HEK293 (cell line): ENCODE data around the gene ZCCHC24.

Experiments
- CTCF ChIA-PET: fragments of 350-600 bp; formaldehyde crosslinking; extraction: SDS; loops from one replicate; lab custom pipeline; 2021; ENCODE audit warnings: antibody characterized with exemption; lab: Yijun Ruan, JAX
- POLR2A ChIA-PET: fragments of 300-600 bp; formaldehyde crosslinking; extraction: SDS; loops from one replicate; lab custom pipeline; 2020; ENCODE audit warnings: antibody characterized with exemption, inconsistent platforms; lab: Yijun Ruan, JAX
- H3K27ac ChIP-seq: fragments of 200-500 bp; sonication (Bioruptor generic); 2 replicates; pipeline ENCODE4 v1.5.1; 2014; ENCODE audit warnings: low read depth, low read length, control low read depth, inconsistent platforms; ENCODE audit errors: extremely low read depth
- H3K36me3 ChIP-seq, 2 experiments: fragments of 200-500 bp in 1 of 2; sonication (Bioruptor generic) in 1 of 2; 1 replicate in 1 of 2; 2 replicates in 1 of 2; pipeline ENCODE4 v1.5.1; 2014 to 2017; ENCODE audit warnings: inconsistent platforms in 2 of 2, low read length in 2 of 2; ENCODE audit not compliant: control insufficient read depth in 2 of 2, insufficient read depth in 1 of 2
- H3K4me1 ChIP-seq: fragments of 200-500 bp; sonication (Bioruptor generic); 2 replicates; pipeline ENCODE4 v1.5.1; 2014; ENCODE audit warnings: mild to moderate bottlenecking, low read length, inconsistent platforms; ENCODE audit not compliant: control insufficient read depth, insufficient read depth
- H3K4me3 ChIP-seq: 2 replicates; pipeline ENCODE4 v1.5.1; 2011; ENCODE audit warnings: low read depth, mild to moderate bottlenecking, control low read depth, low read length, moderate library complexity
- H3K9me3 ChIP-seq: fragments of 200-500 bp; sonication (Bioruptor generic); 2 replicates; pipeline ENCODE4 v1.5.1; 2014; ENCODE audit warnings: low read depth, low read length, inconsistent platforms; ENCODE audit not compliant: control insufficient read depth, insufficient read depth
- AEBP2 ChIP-seq: fragments of 450-650 bp; formaldehyde crosslinking; IDR thresholded peaks from 2 replicates; pipeline ENCODE4 v1.5.1; 2016; ENCODE audit warnings: missing biosample characterization, missing genetic modification characterization, borderline replicate concordance
- GFI1B ChIP-seq: fragments of 450-650 bp; formaldehyde crosslinking; IDR thresholded peaks from 2 replicates; pipeline ENCODE4 v1.5.1; 2016; ENCODE audit warnings: missing biosample characterization, missing genetic modification characterization
- GLIS2 ChIP-seq: fragments of 450-650 bp; formaldehyde crosslinking; IDR thresholded peaks from 2 replicates; pipeline ENCODE4 v1.5.1; 2016; ENCODE audit warnings: missing biosample characterization, missing genetic modification characterization
- HOXC10 ChIP-seq: sonication (generic); formaldehyde crosslinking; IDR thresholded peaks from 2 replicates; pipeline ENCODE4 v1.8.1; 2023; ENCODE audit warnings: mild to moderate bottlenecking, missing genetic modification reagents
- PRDM1 ChIP-seq: fragments of 450-650 bp; formaldehyde crosslinking; IDR thresholded peaks from 2 replicates; pipeline ENCODE4; 2016; ENCODE audit warnings: missing biosample characterization, missing genetic modification characterization
- RBAK ChIP-seq: fragments of 450-650 bp; formaldehyde crosslinking; IDR thresholded peaks from 2 replicates; pipeline ENCODE4 v1.5.1; 2016; ENCODE audit warnings: missing biosample characterization, missing genetic modification characterization
- REPIN1 ChIP-seq: fragments of 450-650 bp; formaldehyde crosslinking; IDR thresholded peaks from 2 replicates; pipeline ENCODE4 v1.5.1; 2017; ENCODE audit warnings: missing biosample characterization, missing genetic modification characterization, low read depth
- ZBTB1 ChIP-seq: fragments of 450-650 bp; formaldehyde crosslinking; IDR thresholded peaks from 2 replicates; pipeline ENCODE4 v1.5.1; 2016; ENCODE audit warnings: missing biosample characterization, missing genetic modification characterization
- ZBTB48 ChIP-seq: fragments of 450-650 bp; formaldehyde crosslinking; IDR thresholded peaks from 2 replicates; pipeline ENCODE4 v1.5.1; 2016; ENCODE audit warnings: missing biosample characterization, missing genetic modification characterization
- ZBTB7A ChIP-seq: fragments of 450-650 bp; formaldehyde crosslinking; IDR thresholded peaks from 2 replicates; pipeline ENCODE4 v1.5.1; 2016; ENCODE audit warnings: low read depth, missing biosample characterization, missing genetic modification characterization
- ZFHX2 ChIP-seq: fragments of 450-650 bp; formaldehyde crosslinking; conservative IDR thresholded peaks from 2 replicates; pipeline ENCODE4 v1.5.1; 2016; ENCODE audit warnings: missing biosample characterization, missing genetic modification characterization
- ZFP3 ChIP-seq: fragments of 450-650 bp; formaldehyde crosslinking; IDR thresholded peaks from 2 replicates; pipeline ENCODE4 v1.5.1; 2016; ENCODE audit warnings: low read depth, missing biosample characterization, missing genetic modification characterization
- ZNF10 ChIP-seq: fragments of 450-650 bp; formaldehyde crosslinking; IDR thresholded peaks from 2 replicates; pipeline ENCODE4 v1.5.1; 2017; ENCODE audit warnings: missing biosample characterization, missing genetic modification characterization
- ZNF16 ChIP-seq: fragments of 450-650 bp; formaldehyde crosslinking; IDR thresholded peaks from 2 replicates; pipeline ENCODE4 v1.5.1; 2016; ENCODE audit warnings: low read depth, missing biosample characterization, missing genetic modification characterization
- ZNF175 ChIP-seq: fragments of 450-650 bp; formaldehyde crosslinking; IDR thresholded peaks from 2 replicates; pipeline ENCODE4 v1.5.1; 2016; ENCODE audit warnings: missing biosample characterization, missing genetic modification characterization
- ZNF266 ChIP-seq: fragments of 450-650 bp; formaldehyde crosslinking; IDR thresholded peaks from 2 replicates; pipeline ENCODE4 v1.5.1; 2016; ENCODE audit warnings: missing biosample characterization, missing genetic modification characterization, low read depth
- ZNF530 ChIP-seq: fragments of 450-650 bp; formaldehyde crosslinking; IDR thresholded peaks from 2 replicates; pipeline ENCODE4 v1.5.1; 2016; ENCODE audit warnings: low read depth, missing biosample characterization, missing genetic modification characterization
- ZNF560 ChIP-seq: fragments of 450-650 bp; formaldehyde crosslinking; IDR thresholded peaks from 2 replicates; pipeline ENCODE4 v1.5.1; 2017; ENCODE audit warnings: missing biosample characterization, missing genetic modification characterization, borderline replicate concordance
- ZNF664 ChIP-seq: fragments of 450-650 bp; formaldehyde crosslinking; IDR thresholded peaks from 2 replicates; pipeline ENCODE4 v1.5.1; 2016; ENCODE audit warnings: missing biosample characterization, missing genetic modification characterization
- ZNF837 ChIP-seq: fragments of 450-650 bp; formaldehyde crosslinking; IDR thresholded peaks from 2 replicates; pipeline ENCODE4 v1.5.1; 2016; ENCODE audit warnings: missing biosample characterization, missing genetic modification characterization
- ZSCAN23 ChIP-seq: fragments of 450-650 bp; formaldehyde crosslinking; IDR thresholded peaks from 2 replicates; pipeline ENCODE4 v1.5.1; 2016; ENCODE audit warnings: missing biosample characterization, missing genetic modification characterization
- TF ChIP-seq, protein P1 (sequence below): fragments of 450-650 bp; formaldehyde crosslinking; IDR thresholded peaks from 2 replicates; pipeline ENCODE4 v1.5.1; 2017; ENCODE audit warnings: missing biosample characterization, missing genetic modification characterization
- TF ChIP-seq, protein P2 (sequence below): fragments of 450-650 bp; formaldehyde crosslinking; IDR thresholded peaks from 2 replicates; pipeline ENCODE4 v1.5.1; 2016; ENCODE audit warnings: missing biosample characterization, missing genetic modification characterization
- TF ChIP-seq, protein P3 (sequence below): fragments of 450-650 bp; formaldehyde crosslinking; IDR thresholded peaks from 2 replicates; pipeline ENCODE4 v1.5.1; 2016; ENCODE audit warnings: missing biosample characterization, missing genetic modification characterization
- TF ChIP-seq, protein P4 (sequence below): fragments of 450-650 bp; formaldehyde crosslinking; IDR thresholded peaks from 2 replicates; pipeline ENCODE4 v1.5.1; 2017; ENCODE audit warnings: missing biosample characterization, missing genetic modification characterization
- TF ChIP-seq, protein P5 (sequence below): fragments of 450-650 bp; formaldehyde crosslinking; IDR thresholded peaks from 2 replicates; pipeline ENCODE4 v1.5.1; 2016; ENCODE audit warnings: missing biosample characterization, missing genetic modification characterization
- TF ChIP-seq, protein P6 (sequence below): fragments of 450-650 bp; formaldehyde crosslinking; IDR thresholded peaks from 2 replicates; pipeline ENCODE4 v1.5.1; 2016; ENCODE audit warnings: missing biosample characterization, missing genetic modification characterization

The ZCCHC24 gene

DNA sequence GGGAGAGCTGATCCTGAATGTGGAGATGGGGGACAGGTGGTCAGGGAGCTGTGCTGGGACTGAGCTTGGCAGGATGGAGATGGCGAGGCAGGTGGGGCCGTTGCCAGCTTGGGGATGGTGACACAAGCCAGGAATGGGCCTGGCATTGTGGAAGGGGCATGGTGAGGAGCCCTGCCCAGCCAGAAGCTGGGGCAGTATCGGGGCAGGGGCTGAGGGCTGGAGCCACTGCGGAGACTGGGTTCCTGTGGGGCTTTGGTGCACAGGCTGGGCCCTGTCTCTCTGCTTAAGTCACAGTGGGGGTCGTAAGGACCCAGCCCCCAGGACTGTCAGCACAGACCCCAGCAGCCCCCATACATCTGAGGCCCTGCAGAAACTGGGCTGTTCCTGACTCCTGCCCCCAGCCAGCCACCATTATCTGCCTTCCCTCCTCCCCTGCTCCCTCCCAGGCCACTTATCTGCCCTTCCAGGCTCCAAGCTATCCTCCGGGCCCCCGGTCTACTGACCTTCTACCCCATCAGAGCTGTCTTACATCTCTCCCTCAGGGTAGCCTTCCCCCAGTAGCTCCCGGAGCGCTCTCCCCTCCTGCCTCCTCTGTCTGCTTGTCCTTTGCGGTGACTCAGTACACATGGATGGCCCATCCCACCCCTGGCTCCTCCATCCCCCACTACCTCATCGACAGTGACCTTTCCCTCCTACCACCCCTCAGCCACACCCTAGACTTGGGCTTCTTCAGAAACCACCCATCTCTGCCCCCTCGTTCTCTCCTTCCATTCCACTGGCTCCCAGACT lies 54.0 kb downstream of the ZCCHC24 start:
- POLR2A ChIA-PET: interaction anchor here (0.9 kb wide), 1 partner anchor 54 kb away, joined by 4 read pairs; the partner anchor contains the start of gene ZCCHC24
- Histone ChIP-seq H3K27ac (no peak overlapping the region), H3K36me3 (no peaks in the 10 kb centered on the region), H3K4me3 (no peak overlapping the region), H3K9me3 (no peaks in the 10 kb centered on the region), H3K4me1 (no peaks in the 10 kb centered on the region)
- CTCF ChIA-PET: interaction anchor here (1.3 to 2.1 kb wide), 4 partner anchors 9 to 76 kb away, joined by 4 to 9 read pairs (median 4); no protein-coding TSS in a partner anchor
- TF ChIP-seq ZNF266 (tag by site-specific recombination): no peak
- no peak for TF ChIP-seq PRDM1
- TF ChIP-seq ZNF837: no peak
- TF ChIP-seq ZSCAN23 (tag by site-specific recombination): no peak
- no peak for TF ChIP-seq GFI1B (tag by site-specific recombination)
- TF ChIP-seq, protein P1, sequence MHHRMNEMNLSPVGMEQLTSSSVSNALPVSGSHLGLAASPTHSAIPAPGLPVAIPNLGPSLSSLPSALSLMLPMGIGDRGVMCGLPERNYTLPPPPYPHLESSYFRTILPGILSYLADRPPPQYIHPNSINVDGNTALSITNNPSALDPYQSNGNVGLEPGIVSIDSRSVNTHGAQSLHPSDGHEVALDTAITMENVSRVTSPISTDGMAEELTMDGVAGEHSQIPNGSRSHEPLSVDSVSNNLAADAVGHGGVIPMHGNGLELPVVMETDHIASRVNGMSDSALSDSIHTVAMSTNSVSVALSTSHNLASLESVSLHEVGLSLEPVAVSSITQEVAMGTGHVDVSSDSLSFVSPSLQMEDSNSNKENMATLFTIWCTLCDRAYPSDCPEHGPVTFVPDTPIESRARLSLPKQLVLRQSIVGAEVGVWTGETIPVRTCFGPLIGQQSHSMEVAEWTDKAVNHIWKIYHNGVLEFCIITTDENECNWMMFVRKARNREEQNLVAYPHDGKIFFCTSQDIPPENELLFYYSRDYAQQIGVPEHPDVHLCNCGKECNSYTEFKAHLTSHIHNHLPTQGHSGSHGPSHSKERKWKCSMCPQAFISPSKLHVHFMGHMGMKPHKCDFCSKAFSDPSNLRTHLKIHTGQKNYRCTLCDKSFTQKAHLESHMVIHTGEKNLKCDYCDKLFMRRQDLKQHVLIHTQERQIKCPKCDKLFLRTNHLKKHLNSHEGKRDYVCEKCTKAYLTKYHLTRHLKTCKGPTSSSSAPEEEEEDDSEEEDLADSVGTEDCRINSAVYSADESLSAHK (tag by site-specific recombination): no peak
- TF ChIP-seq HOXC10 (CRISPR knock-in tag): no peak
- no peak for TF ChIP-seq ZNF530
- TF ChIP-seq RBAK: no peak
- no peak for TF ChIP-seq AEBP2
- no peak for TF ChIP-seq ZBTB48 (tag by site-specific recombination)
- no peak for TF ChIP-seq ZNF16 (tag by site-specific recombination)
- TF ChIP-seq ZFP3 (tag by site-specific recombination): no peak
- TF ChIP-seq ZFHX2 (tag by site-specific recombination): peak; percentile 49
- TF ChIP-seq, protein P2, sequence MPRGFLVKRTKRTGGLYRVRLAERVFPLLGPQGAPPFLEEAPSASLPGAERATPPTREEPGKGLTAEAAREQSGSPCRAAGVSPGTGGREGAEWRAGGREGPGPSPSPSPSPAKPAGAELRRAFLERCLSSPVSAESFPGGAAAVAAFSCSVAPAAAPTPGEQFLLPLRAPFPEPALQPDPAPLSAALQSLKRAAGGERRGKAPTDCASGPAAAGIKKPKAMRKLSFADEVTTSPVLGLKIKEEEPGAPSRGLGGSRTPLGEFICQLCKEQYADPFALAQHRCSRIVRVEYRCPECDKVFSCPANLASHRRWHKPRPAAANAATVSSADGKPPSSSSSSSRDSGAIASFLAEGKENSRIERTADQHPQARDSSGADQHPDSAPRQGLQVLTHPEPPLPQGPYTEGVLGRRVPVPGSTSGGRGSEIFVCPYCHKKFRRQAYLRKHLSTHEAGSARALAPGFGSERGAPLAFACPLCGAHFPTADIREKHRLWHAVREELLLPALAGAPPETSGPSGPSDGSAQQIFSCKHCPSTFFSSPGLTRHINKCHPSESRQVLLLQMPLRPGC (tag by site-specific recombination): no peak
- TF ChIP-seq, protein P3, sequence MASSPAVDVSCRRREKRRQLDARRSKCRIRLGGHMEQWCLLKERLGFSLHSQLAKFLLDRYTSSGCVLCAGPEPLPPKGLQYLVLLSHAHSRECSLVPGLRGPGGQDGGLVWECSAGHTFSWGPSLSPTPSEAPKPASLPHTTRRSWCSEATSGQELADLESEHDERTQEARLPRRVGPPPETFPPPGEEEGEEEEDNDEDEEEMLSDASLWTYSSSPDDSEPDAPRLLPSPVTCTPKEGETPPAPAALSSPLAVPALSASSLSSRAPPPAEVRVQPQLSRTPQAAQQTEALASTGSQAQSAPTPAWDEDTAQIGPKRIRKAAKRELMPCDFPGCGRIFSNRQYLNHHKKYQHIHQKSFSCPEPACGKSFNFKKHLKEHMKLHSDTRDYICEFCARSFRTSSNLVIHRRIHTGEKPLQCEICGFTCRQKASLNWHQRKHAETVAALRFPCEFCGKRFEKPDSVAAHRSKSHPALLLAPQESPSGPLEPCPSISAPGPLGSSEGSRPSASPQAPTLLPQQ (tag by site-specific recombination): no peak
- TF ChIP-seq GLIS2 (tag by site-specific recombination): peak; percentile 49
- no peak for TF ChIP-seq ZBTB7A (tag by site-specific recombination)
- TF ChIP-seq, protein P4, sequence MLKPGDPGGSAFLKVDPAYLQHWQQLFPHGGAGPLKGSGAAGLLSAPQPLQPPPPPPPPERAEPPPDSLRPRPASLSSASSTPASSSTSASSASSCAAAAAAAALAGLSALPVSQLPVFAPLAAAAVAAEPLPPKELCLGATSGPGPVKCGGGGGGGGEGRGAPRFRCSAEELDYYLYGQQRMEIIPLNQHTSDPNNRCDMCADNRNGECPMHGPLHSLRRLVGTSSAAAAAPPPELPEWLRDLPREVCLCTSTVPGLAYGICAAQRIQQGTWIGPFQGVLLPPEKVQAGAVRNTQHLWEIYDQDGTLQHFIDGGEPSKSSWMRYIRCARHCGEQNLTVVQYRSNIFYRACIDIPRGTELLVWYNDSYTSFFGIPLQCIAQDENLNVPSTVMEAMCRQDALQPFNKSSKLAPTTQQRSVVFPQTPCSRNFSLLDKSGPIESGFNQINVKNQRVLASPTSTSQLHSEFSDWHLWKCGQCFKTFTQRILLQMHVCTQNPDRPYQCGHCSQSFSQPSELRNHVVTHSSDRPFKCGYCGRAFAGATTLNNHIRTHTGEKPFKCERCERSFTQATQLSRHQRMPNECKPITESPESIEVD (tag by site-specific recombination): no peak
- TF ChIP-seq, protein P5, sequence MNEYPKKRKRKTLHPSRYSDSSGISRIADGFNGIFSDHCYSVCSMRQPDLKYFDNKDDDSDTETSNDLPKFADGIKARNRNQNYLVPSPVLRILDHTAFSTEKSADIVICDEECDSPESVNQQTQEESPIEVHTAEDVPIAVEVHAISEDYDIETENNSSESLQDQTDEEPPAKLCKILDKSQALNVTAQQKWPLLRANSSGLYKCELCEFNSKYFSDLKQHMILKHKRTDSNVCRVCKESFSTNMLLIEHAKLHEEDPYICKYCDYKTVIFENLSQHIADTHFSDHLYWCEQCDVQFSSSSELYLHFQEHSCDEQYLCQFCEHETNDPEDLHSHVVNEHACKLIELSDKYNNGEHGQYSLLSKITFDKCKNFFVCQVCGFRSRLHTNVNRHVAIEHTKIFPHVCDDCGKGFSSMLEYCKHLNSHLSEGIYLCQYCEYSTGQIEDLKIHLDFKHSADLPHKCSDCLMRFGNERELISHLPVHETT (tag by site-specific recombination): no peak
- no peak for TF ChIP-seq ZBTB1 (tag by site-specific recombination)
- TF ChIP-seq ZNF560 (tag by site-specific recombination): no peak
- TF ChIP-seq ZNF664 (tag by site-specific recombination): no peak
- TF ChIP-seq REPIN1 (tag by site-specific recombination): no peak
- TF ChIP-seq ZNF10: no peak
- TF ChIP-seq, protein P6, sequence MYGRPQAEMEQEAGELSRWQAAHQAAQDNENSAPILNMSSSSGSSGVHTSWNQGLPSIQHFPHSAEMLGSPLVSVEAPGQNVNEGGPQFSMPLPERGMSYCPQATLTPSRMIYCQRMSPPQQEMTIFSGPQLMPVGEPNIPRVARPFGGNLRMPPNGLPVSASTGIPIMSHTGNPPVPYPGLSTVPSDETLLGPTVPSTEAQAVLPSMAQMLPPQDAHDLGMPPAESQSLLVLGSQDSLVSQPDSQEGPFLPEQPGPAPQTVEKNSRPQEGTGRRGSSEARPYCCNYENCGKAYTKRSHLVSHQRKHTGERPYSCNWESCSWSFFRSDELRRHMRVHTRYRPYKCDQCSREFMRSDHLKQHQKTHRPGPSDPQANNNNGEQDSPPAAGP (tag by site-specific recombination): peak; percentile 76
- TF ChIP-seq ZNF175 (tag by site-specific recombination): no peak
